Thymus (tissue), 11 donors: ENCODE measurements around the gene MOB3A. TPM values are rescaled to one million over a fixed set of nuclear protein-coding genes. Genes with fewer than 3 reads are reported as not detected.

Source experiments
- DNase-seq, 9 donors: peaks; one replicate each; pipeline ENCODE4 v3.0.0-alpha.2; 2013; ENCODE audit warnings: low spot score in 9 of 9, low read depth in 6 of 9, missing footprints in 1 of 9
- H3K27ac ChIP-seq, 2 donors: one replicate each; pipeline ENCODE4 v1.5.1; 2013; ENCODE audit warnings: control low read depth in 1 of 2, low read depth in 1 of 2, low read length in 1 of 2, mild to moderate bottlenecking in 1 of 2, moderate library complexity in 1 of 2
- H3K27me3 ChIP-seq, 2 donors: one replicate each; pipeline ENCODE4 v1.5.1; 2013; ENCODE audit warnings: low read length in 1 of 2; ENCODE audit not compliant: control insufficient read depth in 2 of 2, insufficient read depth in 1 of 2
- H3K36me3 ChIP-seq, 2 donors: one replicate each; pipeline ENCODE4 v1.5.1; 2013; ENCODE audit warnings: low read length in 1 of 2, mild to moderate bottlenecking in 1 of 2, moderate library complexity in 1 of 2; ENCODE audit not compliant: control insufficient read depth in 2 of 2, insufficient read depth in 2 of 2
- H3K4me1 ChIP-seq, 2 donors: one replicate each; pipeline ENCODE4 v1.5.1; 2013; ENCODE audit warnings: low read length in 2 of 2; ENCODE audit not compliant: control insufficient read depth in 2 of 2, insufficient read depth in 2 of 2
- H3K4me3 ChIP-seq, 2 donors: one replicate each; pipeline ENCODE4 v1.5.1; 2013; ENCODE audit warnings: low read length in 2 of 2, control low read depth in 1 of 2, mild to moderate bottlenecking in 1 of 2
- H3K9me3 ChIP-seq, 2 donors: one replicate each; pipeline ENCODE4 v1.5.1; 2013; ENCODE audit warnings: low read length in 1 of 2, mild to moderate bottlenecking in 1 of 2; ENCODE audit not compliant: control insufficient read depth in 2 of 2, insufficient read depth in 1 of 2
- WGBS: extraction: QIAGEN DNeasy Blood & Tissue Kit; methylation state at CpG from one replicate; pipeline ENCODE4 v1.1.7; 2013; 5-methylcytosine and 5-hydroxymethylcytosine counted together
- polyA plus RNA-seq: library from polyadenylated mRNA; stranded (reverse); fragments of 200-250 nt; gene quantifications from one replicate; pipeline ENCODE4 v1.2.3, GENCODE V29; 2013
- total RNA-seq: library from RNA; stranded (reverse); fragments of 120-200 nt; gene quantifications from one replicate; pipeline ENCODE4 v1.2.4, GENCODE V29; 2013
- donor health status: healthy.

MOB3A gene
- total and polyA plus RNA-seq, 2 donors: 20.0 to 29.7 TPM

GRCh38 chr19:2059422-2060201 is 36.5 kb downstream of the MOB3A start:
- Histone ChIP-seq H3K9me3 (no peaks in the 10 kb centered on the region), H3K4me3 (peak overlapping the region in 1 of 2 donors; percentile 79), H3K36me3 (no peaks in the 10 kb centered on the region), H3K4me1 (peaks cover 28 to 74% of the 10 kb centered on the region in 2 donors), H3K27ac (peak overlapping the region; percentile 57 to 96), H3K27me3 (no peaks in the 10 kb centered on the region)
- WGBS: 95% methylated on average over 24 of the region's 24 CpGs
- no peak for DNase-seq

- Histone ChIP-seq H3K4me1 (peaks cover 28 to 75% of the 10 kb centered on the region in 2 donors), H3K27me3 (no peaks in the 10 kb centered on the region), H3K36me3 (no peaks in the 10 kb centered on the region), H3K9me3 (no peaks in the 10 kb centered on the region), H3K4me3 (no peak overlapping the region), H3K27ac (peak overlapping the region; percentile 78 to 96)
- DNase-seq: no peak
- 94% methylated on average over 27 of the region's 27 CpGs for WGBS
These were observed 37.3 kb downstream of the MOB3A start for GRCh38 chr19:2058570-2059421.

- no peaks in the 10 kb centered on the region for H3K27me3 ChIP-seq
- no peaks in the 10 kb centered on the region for H3K9me3 ChIP-seq
- 85% methylated on average over 23 of the region's 23 CpGs for WGBS
- no peak for DNase-seq
- peak overlapping the region; percentile 78 for H3K27ac ChIP-seq
- H3K36me3 ChIP-seq: no peaks in the 10 kb centered on the region
- H3K4me1 ChIP-seq: peaks cover 28 to 82% of the 10 kb centered on the region in 2 donors
- no peak overlapping the region for H3K4me3 ChIP-seq
These were observed 38.3 kb downstream of the MOB3A start for GRCh38 chr19:2057484-2058469.

- DNase-seq: no peak
- Histone ChIP-seq H3K9me3 (no peaks in the 10 kb centered on the region), H3K4me3 (no peak overlapping the region), H3K27me3 (no peaks in the 10 kb centered on the region), H3K27ac (peak overlapping the region; percentile 6 to 44), H3K4me1 (peaks cover 29 to 82% of the 10 kb centered on the region in 2 donors), H3K36me3 (no peaks in the 10 kb centered on the region)
- 64% methylated on average over 5 of the region's 5 CpGs for WGBS
These were observed 39.3 kb downstream of the MOB3A start for GRCh38 chr19:2056837-2057192.

GRCh38 chr19:2055931-2056836 is 39.9 kb downstream of the MOB3A start:
- Histone ChIP-seq H3K36me3 (no peaks in the 10 kb centered on the region), H3K4me3 (peak overlapping the region in 1 of 2 donors; percentile 29), H3K27me3 (no peaks in the 10 kb centered on the region), H3K4me1 (peaks cover 35 to 86% of the 10 kb centered on the region in 2 donors), H3K9me3 (no peaks in the 10 kb centered on the region), H3K27ac (peak overlapping the region; percentile 71 to 82)
- 55% methylated on average over 22 of the region's 22 CpGs for WGBS
- peak in 2 of 9 donors; percentile 56 to 69 for DNase-seq

DNA sequence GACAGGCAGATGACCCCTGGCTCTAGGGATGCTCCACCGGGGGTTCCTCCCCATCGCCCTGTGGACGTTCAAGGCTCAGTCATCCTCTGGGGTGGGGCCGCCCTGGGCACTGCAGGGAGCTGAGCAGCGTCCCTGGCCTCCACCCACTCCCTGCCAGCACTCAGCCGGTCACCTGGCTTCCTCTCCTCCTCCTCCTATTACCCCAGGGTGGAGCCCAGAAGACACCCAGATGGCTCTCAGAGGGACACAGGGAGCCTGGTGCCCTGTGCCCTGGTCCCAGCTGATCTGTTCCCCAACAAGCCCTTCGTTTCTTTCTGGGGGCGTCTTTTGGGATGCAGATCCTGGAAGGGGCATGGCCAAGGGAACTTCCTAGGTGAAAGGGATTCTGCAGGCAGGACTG is 41.4 kb downstream of the MOB3A start:
- H3K4me3 ChIP-seq: no peak overlapping the region
- 95% methylated on average over 8 of the region's 8 CpGs for WGBS
- H3K4me1 ChIP-seq: peaks cover 28 to 78% of the 10 kb centered on the region in 2 donors
- no peak for DNase-seq
- peak overlapping the region in 1 of 2 donors; percentile 60 for H3K27ac ChIP-seq
- no peaks in the 10 kb centered on the region for H3K36me3 ChIP-seq
- H3K9me3 ChIP-seq: no peaks in the 10 kb centered on the region
- H3K27me3 ChIP-seq: no peaks in the 10 kb centered on the region

DNA sequence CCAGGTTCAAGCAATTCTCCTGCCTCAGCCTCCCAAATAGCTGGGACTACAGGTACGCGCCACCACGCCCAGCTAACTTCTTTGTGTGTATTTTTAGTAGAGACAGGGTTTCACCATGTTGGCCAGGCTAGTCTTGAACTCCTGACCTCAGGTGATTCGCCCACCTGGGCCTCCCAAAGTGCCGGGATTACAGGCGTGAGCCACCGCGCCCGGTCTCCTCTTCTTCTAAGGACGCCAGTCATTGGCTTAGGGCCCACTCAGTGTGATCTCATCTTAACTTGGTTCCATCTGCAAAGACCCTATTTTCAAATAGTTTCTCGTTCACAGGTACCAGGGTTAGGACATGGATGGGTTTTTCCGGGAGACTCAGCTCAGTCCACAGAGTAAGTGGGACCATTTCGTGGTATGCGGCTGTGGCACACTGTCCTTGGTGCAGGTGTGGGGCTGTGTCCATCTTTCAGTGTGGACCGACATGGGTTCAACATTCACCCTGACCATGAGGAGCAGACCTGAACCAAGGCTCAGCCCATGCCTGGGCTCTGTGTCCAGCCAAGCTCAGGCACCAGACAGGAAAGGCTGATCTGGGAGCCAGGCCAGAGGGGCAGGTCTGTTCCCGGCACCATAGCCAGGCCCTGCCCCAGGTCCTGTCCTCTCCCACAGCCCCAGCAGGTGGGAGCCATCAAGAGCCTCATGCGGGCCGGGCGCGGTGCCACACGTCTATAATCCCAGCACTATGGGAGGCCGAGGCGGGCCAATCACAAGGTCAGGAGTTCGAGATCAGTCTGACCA is 42.3 kb downstream of the MOB3A start:
- Histone ChIP-seq H3K9me3 (no peaks in the 10 kb centered on the region), H3K27ac (peak overlapping the region in 1 of 2 donors; percentile 60), H3K27me3 (no peaks in the 10 kb centered on the region), H3K36me3 (peaks cover 2 to 6% of the 10 kb centered on the region in 2 donors), H3K4me1 (peaks cover 38 to 78% of the 10 kb centered on the region in 2 donors), H3K4me3 (no peak overlapping the region)
- DNase-seq: no peak
- WGBS: 94% methylated on average over 24 of the region's 24 CpGs
